ENCODE data around the gene KCNQ1. TPM values are rescaled to one million over a fixed set of nuclear protein-coding genes. Genes with fewer than 3 reads are reported as not detected.
A peak's percentile ranks its signal among the peaks of the same experiment; 100 is the strongest.

The KCNQ1 gene
- total and polyA plus RNA-seq, 9 of the 15 experiments (the other 6 are each of a cell fraction or from before 2014, with no cell fraction given), result 0.44 TPM; not detected in 8

DNA sequence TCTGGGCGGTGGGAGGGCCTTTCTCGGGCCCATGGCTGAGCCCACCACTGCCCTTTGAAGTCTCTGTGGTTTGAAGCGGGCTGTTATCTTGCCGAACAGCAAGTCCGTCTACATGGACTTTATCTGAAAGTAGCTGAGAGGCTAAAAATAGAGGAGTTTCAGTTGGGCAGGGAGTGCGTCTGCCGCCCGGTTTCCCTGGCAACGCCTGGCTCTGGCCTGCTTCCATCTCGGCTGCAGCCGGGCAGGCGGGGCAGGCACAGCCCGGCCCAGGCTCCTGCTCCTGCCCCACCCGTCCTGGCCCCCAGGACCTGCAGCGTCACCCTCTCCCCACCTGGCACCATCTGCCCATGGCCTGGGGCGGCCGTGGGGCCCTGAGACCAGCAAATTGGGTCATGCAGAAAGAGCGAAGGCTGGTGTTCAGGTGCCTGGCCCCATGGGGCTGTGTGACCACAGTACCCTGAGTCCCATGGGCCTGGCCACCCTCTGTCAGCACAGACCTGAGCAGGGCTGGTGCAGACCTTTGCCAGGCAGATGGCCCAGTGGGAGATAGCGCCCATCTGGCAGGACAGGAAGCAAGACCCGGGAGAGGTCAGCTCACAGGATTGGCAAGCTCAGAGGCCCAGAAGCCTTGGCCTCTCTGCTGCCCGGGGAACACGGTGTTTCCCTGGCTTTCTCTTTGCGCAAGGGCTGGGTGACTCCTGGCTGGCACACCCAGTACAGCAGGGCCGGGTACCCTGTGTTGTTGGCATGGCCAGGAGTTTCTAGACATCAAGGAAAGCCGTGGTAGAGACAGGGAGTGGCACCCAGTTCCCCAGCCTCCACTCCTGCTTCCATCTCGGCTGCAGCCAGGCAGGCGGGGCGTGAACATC lies 334.1 kb downstream of the KCNQ1 start (continued):
- TF ChIP-seq, protein P1, sequence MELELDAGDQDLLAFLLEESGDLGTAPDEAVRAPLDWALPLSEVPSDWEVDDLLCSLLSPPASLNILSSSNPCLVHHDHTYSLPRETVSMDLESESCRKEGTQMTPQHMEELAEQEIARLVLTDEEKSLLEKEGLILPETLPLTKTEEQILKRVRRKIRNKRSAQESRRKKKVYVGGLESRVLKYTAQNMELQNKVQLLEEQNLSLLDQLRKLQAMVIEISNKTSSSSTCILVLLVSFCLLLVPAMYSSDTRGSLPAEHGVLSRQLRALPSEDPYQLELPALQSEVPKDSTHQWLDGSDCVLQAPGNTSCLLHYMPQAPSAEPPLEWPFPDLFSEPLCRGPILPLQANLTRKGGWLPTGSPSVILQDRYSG (tag; conservative IDR thresholded peaks at IDR 0.05; ENCODE audit: low read depth), result peak; percentile 56; the same call in 1 of the 2 replicates
- TF ChIP-seq MEF2D (tag; conservative IDR thresholded peaks at IDR 0.05; ENCODE audit: low read depth) (peak; percentile 100), ZNF212 (CRISPR knock-in tag; IDR thresholded peaks at IDR 0.05) (no peak), EP400 (IDR thresholded peaks at IDR 0.05) (no peak; the same call in 1 of the 2 replicates), BRD9 (IDR thresholded peaks at IDR 0.05; ENCODE audit: low read depth, partially characterized antibody) (peak; percentile 6), TOE1 (IDR thresholded peaks at IDR 0.05; ENCODE audit: borderline replicate concordance) (no peak), TOE1 (CRISPR knock-in tag; IDR thresholded peaks at IDR 0.05; ENCODE audit: borderline replicate concordance, low read depth) (no peak), ZFX (CRISPR knock-in tag; IDR thresholded peaks at IDR 0.05) (peak; percentile 67), ZNF583 (CRISPR knock-in tag; IDR thresholded peaks at IDR 0.05) (0 out of 2 replicates have a peak, but pooled peaks have one; percentile 54), POLR2AphosphoS5 (IDR thresholded peaks at IDR 0.05; ENCODE audit: control insufficient read depth, insufficient read depth, low read depth, low read length) (peak; percentile 87), SMAD4 (CRISPR knock-in tag; conservative IDR thresholded peaks at IDR 0.05) (peak; percentile 99), BRD4 (IDR thresholded peaks at IDR 0.05) (peak; percentile 55; the same call in 1 of the 2 replicates), MXI1 (IDR thresholded peaks at IDR 0.05; ENCODE audit: low read depth, low read length) (peak; percentile 84; the same call in 1 of the 2 replicates), L3MBTL2 (IDR thresholded peaks at IDR 0.05) (0 out of 2 replicates have a peak, but pooled peaks have one; percentile 11), ZNF274 (IDR thresholded peaks at IDR 0.05; ENCODE audit: borderline replicate concordance, low read depth, low read length) (peak; percentile 40; the same call in 1 of the 2 replicates), TAL1 (IDR thresholded peaks at IDR 0.05) (peak; percentile 85), NFRKB (IDR thresholded peaks at IDR 0.05; ENCODE audit: low read depth) (no peak), RFX1 (IDR thresholded peaks at IDR 0.05) (peak; percentile 95), ARID3B (CRISPR knock-in tag; IDR thresholded peaks at IDR 0.05; ENCODE audit: borderline replicate concordance) (0 out of 2 replicates have a peak, but pooled peaks have one; percentile 23), NR0B1 (IDR thresholded peaks at IDR 0.05; ENCODE audit: partially characterized antibody) (no peak)
- TF ChIP-seq, protein P2, sequence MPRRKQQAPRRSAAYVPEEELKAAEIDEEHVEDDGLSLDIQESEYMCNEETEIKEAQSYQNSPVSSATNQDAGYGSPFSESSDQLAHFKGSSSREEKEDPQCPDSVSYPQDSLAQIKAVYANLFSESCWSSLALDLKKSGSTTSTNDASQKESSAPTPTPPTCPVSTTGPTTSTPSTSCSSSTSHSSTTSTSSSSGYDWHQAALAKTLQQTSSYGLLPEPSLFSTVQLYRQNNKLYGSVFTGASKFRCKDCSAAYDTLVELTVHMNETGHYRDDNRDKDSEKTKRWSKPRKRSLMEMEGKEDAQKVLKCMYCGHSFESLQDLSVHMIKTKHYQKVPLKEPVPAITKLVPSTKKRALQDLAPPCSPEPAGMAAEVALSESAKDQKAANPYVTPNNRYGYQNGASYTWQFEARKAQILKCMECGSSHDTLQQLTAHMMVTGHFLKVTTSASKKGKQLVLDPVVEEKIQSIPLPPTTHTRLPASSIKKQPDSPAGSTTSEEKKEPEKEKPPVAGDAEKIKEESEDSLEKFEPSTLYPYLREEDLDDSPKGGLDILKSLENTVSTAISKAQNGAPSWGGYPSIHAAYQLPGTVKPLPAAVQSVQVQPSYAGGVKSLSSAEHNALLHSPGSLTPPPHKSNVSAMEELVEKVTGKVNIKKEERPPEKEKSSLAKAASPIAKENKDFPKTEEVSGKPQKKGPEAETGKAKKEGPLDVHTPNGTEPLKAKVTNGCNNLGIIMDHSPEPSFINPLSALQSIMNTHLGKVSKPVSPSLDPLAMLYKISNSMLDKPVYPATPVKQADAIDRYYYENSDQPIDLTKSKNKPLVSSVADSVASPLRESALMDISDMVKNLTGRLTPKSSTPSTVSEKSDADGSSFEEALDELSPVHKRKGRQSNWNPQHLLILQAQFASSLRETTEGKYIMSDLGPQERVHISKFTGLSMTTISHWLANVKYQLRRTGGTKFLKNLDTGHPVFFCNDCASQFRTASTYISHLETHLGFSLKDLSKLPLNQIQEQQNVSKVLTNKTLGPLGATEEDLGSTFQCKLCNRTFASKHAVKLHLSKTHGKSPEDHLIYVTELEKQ (CRISPR knock-in tag; IDR thresholded peaks at IDR 0.05), result no peak
